ENCODE results near the gene FAM193B. TPM values are rescaled to one million over a fixed set of nuclear protein-coding genes. Genes with fewer than 3 reads are reported as not detected.

Gene FAM193B
- total RNA-seq, 1 donor from 2014 or later = 165 TPM

GRCh38 chr5:177557796-177558195 is 3.4 kb upstream of the FAM193B start:
- H3K27me3 Mint-ChIP-seq = no peaks in the 10 kb centered on the region
- DNase-seq (ENCODE audit: low spot score, unreplicated experiment) = no peak
- no peak overlapping the region for H3K27ac Mint-ChIP-seq
- peaks cover 3% of the 10 kb centered on the region for H3K36me3 Mint-ChIP-seq (ENCODE audit: insufficient read depth)
- TF ChIP-seq, protein P1, sequence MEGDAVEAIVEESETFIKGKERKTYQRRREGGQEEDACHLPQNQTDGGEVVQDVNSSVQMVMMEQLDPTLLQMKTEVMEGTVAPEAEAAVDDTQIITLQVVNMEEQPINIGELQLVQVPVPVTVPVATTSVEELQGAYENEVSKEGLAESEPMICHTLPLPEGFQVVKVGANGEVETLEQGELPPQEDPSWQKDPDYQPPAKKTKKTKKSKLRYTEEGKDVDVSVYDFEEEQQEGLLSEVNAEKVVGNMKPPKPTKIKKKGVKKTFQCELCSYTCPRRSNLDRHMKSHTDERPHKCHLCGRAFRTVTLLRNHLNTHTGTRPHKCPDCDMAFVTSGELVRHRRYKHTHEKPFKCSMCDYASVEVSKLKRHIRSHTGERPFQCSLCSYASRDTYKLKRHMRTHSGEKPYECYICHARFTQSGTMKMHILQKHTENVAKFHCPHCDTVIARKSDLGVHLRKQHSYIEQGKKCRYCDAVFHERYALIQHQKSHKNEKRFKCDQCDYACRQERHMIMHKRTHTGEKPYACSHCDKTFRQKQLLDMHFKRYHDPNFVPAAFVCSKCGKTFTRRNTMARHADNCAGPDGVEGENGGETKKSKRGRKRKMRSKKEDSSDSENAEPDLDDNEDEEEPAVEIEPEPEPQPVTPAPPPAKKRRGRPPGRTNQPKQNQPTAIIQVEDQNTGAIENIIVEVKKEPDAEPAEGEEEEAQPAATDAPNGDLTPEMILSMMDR (IDR thresholded peaks at IDR 0.05; ENCODE audit: unreplicated experiment) = no peak
- peaks cover 27% of the 10 kb centered on the region for H3K4me1 Mint-ChIP-seq (ENCODE audit: low read depth)
- peaks cover 6% of the 10 kb centered on the region for H3K9me3 Mint-ChIP-seq (ENCODE audit: low read depth)
- H3K4me3 Mint-ChIP-seq (ENCODE audit: low read depth) = no peak overlapping the region

DNA sequence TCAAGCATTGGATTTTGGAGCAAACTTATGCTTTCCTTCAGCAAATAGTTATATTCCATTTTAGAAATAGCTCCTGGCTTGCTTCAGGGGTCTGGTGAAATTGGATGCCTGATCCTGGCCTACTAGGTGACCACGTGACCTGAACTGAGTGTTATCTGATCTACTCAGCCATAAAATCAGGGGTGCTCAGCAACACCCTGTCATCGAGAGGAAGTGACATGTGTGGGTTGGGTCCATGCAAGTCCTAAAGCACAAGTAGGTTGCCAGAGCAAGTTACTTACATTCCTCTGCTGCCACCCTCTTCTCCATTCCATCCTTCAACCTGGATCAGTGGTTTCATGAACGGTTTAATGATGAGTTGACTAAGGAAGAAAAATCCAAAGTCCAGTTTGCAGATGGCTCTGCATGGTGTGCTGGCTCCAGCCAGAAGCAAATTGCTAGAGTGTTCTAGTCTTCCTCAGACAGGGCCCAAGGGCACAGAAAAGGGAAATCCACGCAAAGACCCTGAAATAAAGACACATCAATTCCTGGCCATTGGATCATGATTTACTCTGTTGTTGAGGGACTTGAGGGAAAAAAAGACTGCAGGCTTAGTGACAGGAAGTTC is 2.8 kb upstream of the FAM193B start:
- Mint-ChIP-seq H3K4me1 (ENCODE audit: low read depth) (peaks cover 32% of the 10 kb centered on the region), H3K9me3 (ENCODE audit: low read depth) (peaks cover 6% of the 10 kb centered on the region), H3K27me3 (no peaks in the 10 kb centered on the region), H3K36me3 (ENCODE audit: insufficient read depth) (peaks cover 3% of the 10 kb centered on the region), H3K27ac (peak overlapping the region; percentile 29), H3K4me3 (ENCODE audit: low read depth) (no peak overlapping the region)
- no peak for DNase-seq (ENCODE audit: low spot score, unreplicated experiment)
- TF ChIP-seq, protein P1 (IDR thresholded peaks at IDR 0.05; ENCODE audit: unreplicated experiment) = no peak

DNA sequence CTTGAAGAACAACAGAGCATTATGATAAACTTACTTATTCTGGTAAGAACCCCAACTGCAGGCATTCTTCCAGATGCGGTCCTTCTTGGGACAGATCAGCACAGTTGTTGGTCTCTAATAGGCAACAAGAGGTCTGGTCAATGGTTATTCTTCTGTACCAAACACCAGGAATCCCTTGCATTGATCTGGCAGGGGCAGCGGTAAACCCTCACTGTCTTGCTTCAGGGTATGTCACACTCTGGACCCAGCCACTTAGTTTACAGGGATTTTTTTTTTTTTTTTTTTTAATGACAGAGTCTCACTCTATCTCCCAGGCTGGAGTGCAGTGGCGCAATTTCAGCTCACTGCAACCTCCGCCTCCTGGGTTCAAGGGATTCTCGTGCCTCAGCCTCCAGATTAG is 1.3 kb upstream of the FAM193B start:
- Mint-ChIP-seq H3K27ac (no peak overlapping the region), H3K4me3 (ENCODE audit: low read depth) (peak overlapping the region; percentile 77), H3K36me3 (ENCODE audit: insufficient read depth) (peaks cover 3% of the 10 kb centered on the region), H3K4me1 (ENCODE audit: low read depth) (peaks cover 35% of the 10 kb centered on the region), H3K9me3 (ENCODE audit: low read depth) (no peaks in the 10 kb centered on the region), H3K27me3 (no peaks in the 10 kb centered on the region)
- no peak for DNase-seq (ENCODE audit: low spot score, unreplicated experiment)
- TF ChIP-seq, protein P1 (IDR thresholded peaks at IDR 0.05; ENCODE audit: unreplicated experiment) = no peak

DNA sequence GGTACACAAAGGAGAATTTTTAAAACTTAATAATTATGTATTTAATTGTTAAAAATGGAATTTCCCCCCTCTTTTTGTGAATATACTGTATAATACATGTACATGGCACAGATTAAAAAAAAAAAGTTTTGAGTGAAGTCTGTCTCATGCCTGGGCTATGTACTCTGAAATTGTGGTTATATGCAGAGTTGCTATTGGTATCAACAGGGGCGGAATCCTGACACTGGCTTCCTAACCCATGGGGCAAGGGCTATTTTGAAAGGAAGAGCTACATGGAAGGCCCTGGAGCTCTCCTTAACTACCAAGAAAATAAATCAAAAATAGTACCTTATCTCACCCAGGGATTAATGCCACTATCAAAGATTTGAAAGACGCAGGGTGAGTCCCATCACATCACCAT is 865 bp upstream of the FAM193B start:
- TF ChIP-seq, protein P1 (IDR thresholded peaks at IDR 0.05; ENCODE audit: unreplicated experiment) = no peak
- no peaks in the 10 kb centered on the region for H3K9me3 Mint-ChIP-seq (ENCODE audit: low read depth)
- H3K4me1 Mint-ChIP-seq (ENCODE audit: low read depth) = peaks cover 35% of the 10 kb centered on the region
- H3K36me3 Mint-ChIP-seq (ENCODE audit: insufficient read depth) = peaks cover 3% of the 10 kb centered on the region
- no peaks in the 10 kb centered on the region for H3K27me3 Mint-ChIP-seq
- H3K4me3 Mint-ChIP-seq (ENCODE audit: low read depth) = peak overlapping the region; percentile 77
- DNase-seq (ENCODE audit: low spot score, unreplicated experiment) = no peak
- H3K27ac Mint-ChIP-seq = no peak overlapping the region

- DNase-seq (ENCODE audit: low spot score, unreplicated experiment) = peak; percentile 24
- Mint-ChIP-seq H3K36me3 (ENCODE audit: insufficient read depth) (peaks cover 1% of the 10 kb centered on the region), H3K4me1 (ENCODE audit: low read depth) (peaks cover 31% of the 10 kb centered on the region), H3K4me3 (ENCODE audit: low read depth) (peak overlapping the region; percentile 85), H3K27me3 (no peaks in the 10 kb centered on the region), H3K9me3 (ENCODE audit: low read depth) (no peaks in the 10 kb centered on the region), H3K27ac (peak overlapping the region; percentile 37)
- TF ChIP-seq, protein P1 (IDR thresholded peaks at IDR 0.05; ENCODE audit: unreplicated experiment) = no peak
These were observed 513 bp downstream of the FAM193B start for GRCh38 chr5:177553671-177554429.
